A673 (cell line): ENCODE data around the gene JMJD8.

Experiments used
- EZH2 ChIP-seq: fragments of 200-600 bp; sonication (generic); IDR thresholded peaks from 2 replicates; pipeline ENCODE4 v1.6.1; 2017; ENCODE audit warnings: borderline replicate concordance, low read depth, mild to moderate bottlenecking, mixed read lengths, antibody characterized with exemption, low read length; ENCODE audit not compliant: poor library complexity, severe bottlenecking
- TF ChIP-seq, protein P1 (sequence below): fragments of 300-800, 200-600 bp; sonication (generic); conservative IDR thresholded peaks from 2 replicates; pipeline ENCODE4 v1.5.1; 2017; ENCODE audit warnings: low read depth, mild to moderate bottlenecking, antibody characterized with exemption, low read length, moderate library complexity, mixed read lengths

DNA sequence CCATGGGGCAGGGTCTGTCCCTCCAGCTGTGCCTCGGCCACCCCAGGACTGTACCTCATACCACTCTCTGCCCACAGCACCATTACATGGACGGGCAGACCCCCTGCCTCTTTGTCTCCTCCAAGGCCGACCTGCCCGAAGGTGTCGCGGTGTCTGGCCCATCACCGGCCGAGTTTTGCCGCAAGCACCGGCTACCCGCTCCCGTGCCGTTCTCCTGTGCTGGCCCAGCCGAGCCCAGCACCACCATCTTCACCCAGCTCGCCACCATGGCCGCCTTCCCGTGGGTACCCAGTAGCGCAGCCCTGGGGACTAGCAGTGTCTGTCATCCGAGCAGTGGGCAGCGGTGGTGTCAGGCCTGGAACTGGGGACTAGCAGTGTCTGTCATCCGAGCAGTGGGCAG, 11.3 kb downstream of the JMJD8 start:
- TF ChIP-seq, protein P1, sequence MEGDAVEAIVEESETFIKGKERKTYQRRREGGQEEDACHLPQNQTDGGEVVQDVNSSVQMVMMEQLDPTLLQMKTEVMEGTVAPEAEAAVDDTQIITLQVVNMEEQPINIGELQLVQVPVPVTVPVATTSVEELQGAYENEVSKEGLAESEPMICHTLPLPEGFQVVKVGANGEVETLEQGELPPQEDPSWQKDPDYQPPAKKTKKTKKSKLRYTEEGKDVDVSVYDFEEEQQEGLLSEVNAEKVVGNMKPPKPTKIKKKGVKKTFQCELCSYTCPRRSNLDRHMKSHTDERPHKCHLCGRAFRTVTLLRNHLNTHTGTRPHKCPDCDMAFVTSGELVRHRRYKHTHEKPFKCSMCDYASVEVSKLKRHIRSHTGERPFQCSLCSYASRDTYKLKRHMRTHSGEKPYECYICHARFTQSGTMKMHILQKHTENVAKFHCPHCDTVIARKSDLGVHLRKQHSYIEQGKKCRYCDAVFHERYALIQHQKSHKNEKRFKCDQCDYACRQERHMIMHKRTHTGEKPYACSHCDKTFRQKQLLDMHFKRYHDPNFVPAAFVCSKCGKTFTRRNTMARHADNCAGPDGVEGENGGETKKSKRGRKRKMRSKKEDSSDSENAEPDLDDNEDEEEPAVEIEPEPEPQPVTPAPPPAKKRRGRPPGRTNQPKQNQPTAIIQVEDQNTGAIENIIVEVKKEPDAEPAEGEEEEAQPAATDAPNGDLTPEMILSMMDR = no peak
- TF ChIP-seq EZH2 = no peak
